Uterus (tissue), 2 donors: Measurements from ENCODE around the gene RAPH1.

Source experiments
- POLR2A ChIP-seq, 2 donors: fragments of 450-650 bp; IDR thresholded peaks; one replicate each; pipeline ENCODE4 v1.6.1; 2016; ENCODE audit warnings: antibody characterized with exemption in 2 of 2, mild to moderate bottlenecking in 1 of 2, moderate library complexity in 1 of 2
- TF ChIP-seq, protein P1 (sequence below), 4 experiments: fragments of 200-600 bp in 2 of 4; fragments of 450-650 bp in 2 of 4; sonication (generic) in 2 of 4; IDR thresholded peaks; one replicate each; pipeline ENCODE4 v1.5.1; 2016 to 2019; ENCODE audit warnings: antibody characterized with exemption in 4 of 4, mild to moderate bottlenecking in 2 of 4, moderate library complexity in 1 of 4

DNA sequence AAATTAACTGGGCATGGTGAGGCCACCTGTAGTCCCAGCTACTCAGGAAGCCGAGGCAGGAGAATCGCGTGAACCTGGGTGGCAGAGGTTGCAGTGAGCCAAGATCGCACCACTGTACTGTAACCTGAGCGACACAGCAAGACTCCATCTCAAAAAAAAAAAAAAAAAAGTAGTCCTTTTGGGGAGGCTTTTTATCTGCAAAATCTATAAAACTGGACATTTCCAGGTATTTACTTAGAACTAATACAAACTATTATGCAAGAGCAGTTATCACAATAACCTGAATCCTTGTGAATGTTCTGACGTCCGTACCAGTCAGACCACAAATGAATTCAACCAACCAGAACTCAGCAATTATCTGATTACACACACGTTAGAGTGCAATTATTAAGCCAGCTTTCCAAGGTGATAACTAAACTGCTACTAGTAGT is 8.8 kb upstream of the RAPH1 start:
- TF ChIP-seq, protein P1, sequence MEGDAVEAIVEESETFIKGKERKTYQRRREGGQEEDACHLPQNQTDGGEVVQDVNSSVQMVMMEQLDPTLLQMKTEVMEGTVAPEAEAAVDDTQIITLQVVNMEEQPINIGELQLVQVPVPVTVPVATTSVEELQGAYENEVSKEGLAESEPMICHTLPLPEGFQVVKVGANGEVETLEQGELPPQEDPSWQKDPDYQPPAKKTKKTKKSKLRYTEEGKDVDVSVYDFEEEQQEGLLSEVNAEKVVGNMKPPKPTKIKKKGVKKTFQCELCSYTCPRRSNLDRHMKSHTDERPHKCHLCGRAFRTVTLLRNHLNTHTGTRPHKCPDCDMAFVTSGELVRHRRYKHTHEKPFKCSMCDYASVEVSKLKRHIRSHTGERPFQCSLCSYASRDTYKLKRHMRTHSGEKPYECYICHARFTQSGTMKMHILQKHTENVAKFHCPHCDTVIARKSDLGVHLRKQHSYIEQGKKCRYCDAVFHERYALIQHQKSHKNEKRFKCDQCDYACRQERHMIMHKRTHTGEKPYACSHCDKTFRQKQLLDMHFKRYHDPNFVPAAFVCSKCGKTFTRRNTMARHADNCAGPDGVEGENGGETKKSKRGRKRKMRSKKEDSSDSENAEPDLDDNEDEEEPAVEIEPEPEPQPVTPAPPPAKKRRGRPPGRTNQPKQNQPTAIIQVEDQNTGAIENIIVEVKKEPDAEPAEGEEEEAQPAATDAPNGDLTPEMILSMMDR (IDR thresholded peaks at IDR 0.05): no peak
- TF ChIP-seq POLR2A (IDR thresholded peaks at IDR 0.05): no peak
